LHCN-M2 (cell line): Measurements from ENCODE around the gene MBNL1. TPM values are rescaled to one million over a fixed set of nuclear protein-coding genes. Genes with fewer than 3 reads are reported as not detected.
"Not testable (repeated sequence)": the region's sequence is repeated elsewhere in the genome, so short reads cannot be mapped to it uniquely, and the experiment has no call there.

Source experiments
- DNase-seq: peaks from one replicate; pipeline ENCODE4 v3.0.0-alpha.2; 2012; ENCODE audit warnings: low read depth
- total RNA-seq: library from RNA; depleted of rRNA; stranded (reverse); fragments of >200 nt; gene quantifications from 2 replicates; pipeline ENCODE4 v1.2.3, GENCODE V29; 2014

MBNL1 gene
- total RNA-seq, 1 experiment from 2014 or later = 149 TPM

- DNase-seq = peak; percentile 70
Measured at GRCh38 chr3:152399374-152399773, 130.6 kb downstream of the MBNL1 start.

GRCh38 chr3:152400887-152401286, 132.2 kb downstream of the MBNL1 start:
- peak; percentile 32 for DNase-seq

GRCh38 chr3:152402695-152403451, 134.1 kb downstream of the MBNL1 start:
- DNase-seq = no peak

- no peak for DNase-seq
Measured at GRCh38 chr3:152403632-152404066, 134.9 kb downstream of the MBNL1 start.

GRCh38 chr3:152404976-152405375, 136.2 kb downstream of the MBNL1 start:
- DNase-seq = no peak

GRCh38 chr3:152405915-152406802, 137.4 kb downstream of the MBNL1 start:
- DNase-seq = peak; percentile 85

- no peak for DNase-seq
Measured at GRCh38 chr3:152413240-152413639, 144.5 kb downstream of the MBNL1 start.

- no peak for DNase-seq
Measured at GRCh38 chr3:152416808-152417580, 148.3 kb downstream of the MBNL1 start.

- DNase-seq = no peak
Measured at GRCh38 chr3:152419748-152420147, 151.0 kb downstream of the MBNL1 start.

- DNase-seq = no peak
Measured at GRCh38 chr3:152421162-152421561, 152.4 kb downstream of the MBNL1 start.

- DNase-seq = no peak
Measured at GRCh38 chr3:152426393-152426792, 157.7 kb downstream of the MBNL1 start.

- DNase-seq = no peak
Measured at GRCh38 chr3:152428577-152428976, 159.8 kb downstream of the MBNL1 start.

GRCh38 chr3:152430223-152431002, 161.7 kb downstream of the MBNL1 start:
- DNase-seq = no peak

GRCh38 chr3:152434142-152434541, 165.4 kb downstream of the MBNL1 start:
- no peak for DNase-seq

GRCh38 chr3:152435210-152435609, 166.5 kb downstream of the MBNL1 start:
- not testable (repeated sequence) for DNase-seq

- no peak for DNase-seq
Measured at GRCh38 chr3:152436707-152437590, 168.2 kb downstream of the MBNL1 start.

- DNase-seq = no peak
Measured at GRCh38 chr3:152438181-152438580, 169.5 kb downstream of the MBNL1 start.

- no peak for DNase-seq
Measured at GRCh38 chr3:152438706-152439105, 170.0 kb downstream of the MBNL1 start.

GRCh38 chr3:152440243-152440642, 171.5 kb downstream of the MBNL1 start:
- DNase-seq = not testable (repeated sequence)
